Stimulated activated CD4-positive, alpha-beta T cell treated with anti-CD3 and anti-CD28 coated beads, Interleukin-2, amount 100 ng/mL, for 24 hours (primary cell): ENCODE measurements around the gene CHST10.

Experiments
- DNase-seq, 2 donors: peaks; one replicate each; pipeline ENCODE4 v3.0.0-alpha.2; 2020

CHST10 gene

GRCh38 chr2:100412881-100413321 lies 4.6 kb downstream of the CHST10 start:
- DNase-seq = no peak

DNA sequence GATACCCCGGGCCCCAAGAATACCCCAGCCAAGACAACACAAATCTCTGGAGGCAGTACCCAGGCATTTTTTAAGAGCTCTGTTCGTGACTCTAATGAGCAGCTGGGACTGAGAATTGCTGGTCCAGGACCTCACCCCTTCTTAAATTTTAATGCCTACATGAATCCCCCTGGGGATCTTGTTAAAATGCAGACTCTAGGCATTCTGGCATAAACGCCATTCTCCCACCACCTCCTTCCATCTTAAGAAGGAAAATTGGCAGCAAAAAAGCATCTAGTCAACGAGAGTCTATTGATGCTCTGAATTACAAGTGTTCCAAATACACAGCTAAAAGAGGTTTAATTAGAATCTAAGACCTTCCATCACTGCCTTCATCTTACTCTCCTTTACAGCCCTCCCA lies 5.0 kb downstream of the CHST10 start:
- no peak for DNase-seq

DNA sequence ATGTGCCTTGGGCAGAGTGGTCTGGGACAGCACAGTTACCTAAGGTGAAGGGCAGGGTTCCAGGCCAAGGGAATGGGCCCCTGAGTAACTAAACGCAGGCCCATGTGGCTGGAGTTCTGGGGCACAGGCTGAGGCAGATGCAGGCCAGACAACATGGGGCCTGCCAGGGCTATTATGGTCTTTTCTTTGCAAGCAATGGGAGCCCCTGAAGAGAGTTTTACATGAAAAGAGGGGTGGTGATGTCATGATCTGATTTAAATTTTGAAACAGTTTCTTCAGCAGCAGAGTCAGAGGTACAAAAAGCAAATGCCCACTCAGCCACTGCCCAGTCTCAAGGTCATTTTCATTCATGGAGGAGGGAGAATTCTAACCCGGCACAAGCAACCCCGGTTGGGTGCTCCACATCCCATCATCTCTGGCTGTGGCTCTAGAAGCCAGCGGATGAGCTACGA lies 5.6 kb downstream of the CHST10 start:
- DNase-seq = no peak

DNA sequence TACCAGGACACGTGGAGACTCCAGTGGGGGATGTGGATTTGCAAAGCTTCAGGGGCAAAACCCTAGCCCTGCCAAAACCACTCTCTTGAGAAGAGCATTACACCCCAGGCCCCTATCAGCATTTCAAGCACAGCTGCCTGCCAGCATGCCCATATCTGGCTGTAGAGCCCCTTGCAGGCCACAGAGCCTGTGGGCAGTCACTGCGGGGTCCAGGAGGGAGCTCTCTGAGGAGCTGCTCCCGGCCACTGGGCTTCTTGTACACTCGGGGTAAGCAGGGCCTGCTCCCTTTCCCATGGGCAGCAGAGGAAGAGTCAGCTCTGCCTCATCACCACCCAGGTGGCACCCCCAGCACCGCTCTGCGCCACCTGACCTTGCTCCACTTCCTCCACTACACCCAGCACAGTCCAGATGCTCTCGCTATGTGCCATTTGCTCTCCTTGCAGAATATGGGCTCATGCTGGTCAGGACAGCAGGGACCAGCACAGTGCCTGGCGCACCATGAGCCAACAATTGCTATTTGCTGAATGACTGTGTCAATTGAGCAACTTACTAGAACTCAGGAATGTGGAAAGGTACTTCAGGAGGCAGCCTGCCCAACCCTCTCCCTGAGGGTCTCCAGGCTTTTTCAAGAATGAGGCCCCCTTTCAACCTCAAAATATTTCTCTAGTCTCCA lies 7.4 kb downstream of the CHST10 start:
- no peak for DNase-seq

- no peak for DNase-seq
Measured at GRCh38 chr2:100409461-100409860, 8.0 kb downstream of the CHST10 start.

- DNase-seq = no peak
Measured at GRCh38 chr2:100408941-100409340, 8.5 kb downstream of the CHST10 start.

- DNase-seq = no peak
Measured at GRCh38 chr2:100408104-100408503, 9.4 kb downstream of the CHST10 start.

GRCh38 chr2:100407563-100407962 lies 9.9 kb downstream of the CHST10 start:
- no peak for DNase-seq

DNA sequence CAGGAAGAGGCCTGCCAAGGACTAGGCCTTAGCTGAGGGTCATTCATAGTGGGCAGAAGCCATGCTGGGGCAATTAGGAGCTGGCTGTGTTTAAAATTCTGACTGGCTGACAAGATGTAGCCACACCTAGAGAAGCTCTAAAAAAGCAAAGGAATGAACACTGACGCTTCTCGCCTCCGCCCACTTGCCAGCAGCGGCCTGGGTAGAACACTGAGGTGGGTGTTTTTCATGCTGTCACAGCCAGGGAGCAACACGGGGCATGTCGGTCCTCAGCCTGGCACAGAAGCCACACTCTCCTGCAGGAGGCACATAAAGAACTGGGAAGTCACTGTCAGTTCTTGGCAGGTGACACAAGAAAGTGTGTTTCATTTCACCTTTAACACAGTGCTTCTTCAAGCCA lies 10.4 kb downstream of the CHST10 start:
- no peak for DNase-seq

DNA sequence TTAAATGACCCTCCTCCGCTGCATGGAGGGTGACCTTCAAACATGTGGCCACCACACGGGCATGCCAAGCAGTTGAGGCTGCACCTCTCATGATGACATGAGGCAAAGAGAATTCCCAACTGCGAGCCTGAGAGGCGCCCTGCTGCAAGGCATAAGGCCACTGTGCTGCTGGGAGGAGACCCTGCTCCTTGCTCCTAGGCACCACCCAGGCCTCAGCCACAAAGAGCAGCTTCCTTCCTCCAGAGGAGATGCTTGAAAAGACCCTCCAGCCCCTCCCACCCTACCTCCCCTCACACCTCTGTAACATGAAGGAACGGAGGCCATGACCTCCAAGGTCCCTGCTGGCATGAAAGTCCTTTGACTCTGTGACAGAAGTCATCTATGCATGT lies 11.4 kb downstream of the CHST10 start:
- DNase-seq = no peak

DNA sequence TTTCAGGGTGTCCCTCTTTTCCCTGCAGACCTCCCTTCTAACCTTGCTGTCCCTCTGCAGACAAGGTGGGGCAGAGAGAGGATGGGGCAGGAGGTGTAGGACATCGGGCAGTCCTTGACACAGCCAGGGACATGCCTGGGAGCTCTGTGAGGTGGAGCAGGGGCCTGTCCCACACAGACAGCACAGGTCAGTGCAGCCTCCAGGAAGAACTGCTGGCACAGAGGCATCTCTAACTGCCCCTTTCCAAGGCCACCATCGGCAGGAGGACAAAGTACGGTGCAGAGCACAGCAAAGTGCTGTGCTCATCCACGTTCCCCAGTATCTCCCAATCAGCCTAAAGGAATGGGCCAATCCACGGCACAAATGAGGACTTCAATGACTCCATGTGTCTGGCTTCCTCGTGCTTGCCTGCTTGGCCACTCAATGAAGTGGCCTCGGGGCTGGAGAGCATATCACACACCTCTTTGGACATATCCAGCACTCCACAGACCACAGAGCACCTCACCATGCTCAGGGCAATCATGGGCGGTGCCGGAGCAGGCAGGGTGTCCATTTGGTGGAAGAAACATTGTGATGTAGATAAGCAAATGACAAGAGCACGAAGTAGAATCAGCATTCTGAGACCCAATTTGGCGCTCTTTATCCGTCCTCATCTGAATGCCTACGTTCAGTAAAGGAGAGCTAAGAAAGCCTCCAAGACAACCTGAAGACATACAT lies 11.9 kb downstream of the CHST10 start:
- no peak for DNase-seq

GRCh38 chr2:100404411-100404810 lies 13.1 kb downstream of the CHST10 start:
- no peak for DNase-seq

DNA sequence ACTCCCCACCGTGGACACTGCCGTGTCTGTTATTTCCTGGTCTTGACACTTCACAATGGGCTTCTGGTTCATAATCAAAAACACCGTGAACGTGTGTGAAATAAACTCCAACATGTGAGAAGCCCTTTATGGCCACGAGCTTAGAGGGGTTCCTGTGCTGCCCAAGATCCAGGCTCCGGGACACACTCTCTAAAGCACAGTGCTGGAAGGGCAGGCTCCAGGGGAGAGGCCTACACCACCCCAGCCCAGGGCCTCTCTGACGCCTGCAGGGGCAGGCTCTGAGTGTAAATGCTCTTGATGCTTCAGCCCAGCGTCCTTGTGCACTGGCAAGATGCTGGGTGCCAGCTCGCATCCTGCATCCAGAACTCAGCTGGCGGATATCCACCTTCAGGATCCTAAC lies 13.7 kb downstream of the CHST10 start:
- DNase-seq = no peak

- DNase-seq = no peak
Measured at GRCh38 chr2:100401268-100401667, 16.2 kb downstream of the CHST10 start.

GRCh38 chr2:100399714-100400113 lies 17.8 kb downstream of the CHST10 start:
- no peak for DNase-seq

- no peak for DNase-seq
Measured at GRCh38 chr2:100397976-100398375, 19.5 kb downstream of the CHST10 start.

DNA sequence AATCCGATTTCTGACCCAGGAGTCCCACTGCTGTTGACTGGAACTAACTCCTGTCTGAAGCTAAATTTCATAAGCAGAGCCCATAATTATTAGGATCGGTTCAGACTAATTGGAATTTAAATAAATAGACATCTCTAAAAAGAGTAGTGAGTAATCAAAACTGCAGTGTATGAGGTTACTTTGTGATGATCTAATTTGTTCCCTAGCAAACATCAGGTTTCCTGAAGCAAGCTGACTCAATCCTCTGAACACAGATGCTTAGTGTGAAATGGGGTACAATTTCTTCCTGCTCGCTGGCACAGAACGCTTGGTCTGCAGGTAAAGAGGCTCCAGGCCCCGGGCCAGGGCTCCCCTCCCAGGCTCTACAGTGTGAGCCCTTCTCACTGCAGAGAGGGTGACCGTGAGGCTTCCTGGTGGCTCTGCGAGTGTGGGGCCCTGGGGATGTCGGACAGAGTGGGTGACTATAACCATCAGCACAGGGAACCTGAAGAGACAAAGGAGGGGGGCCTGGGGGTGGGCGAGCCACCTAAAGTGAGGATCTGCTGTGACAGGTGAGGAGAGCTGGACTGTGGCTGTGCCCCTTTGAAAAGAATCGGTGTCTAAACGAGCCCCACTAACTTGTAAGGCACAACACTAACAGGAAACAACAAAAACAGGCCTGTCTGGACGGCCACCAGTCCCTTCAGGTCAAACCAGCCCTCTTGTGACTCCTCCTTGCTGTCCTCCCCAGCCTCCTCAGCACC lies 20.2 kb downstream of the CHST10 start:
- no peak for DNase-seq

DNA sequence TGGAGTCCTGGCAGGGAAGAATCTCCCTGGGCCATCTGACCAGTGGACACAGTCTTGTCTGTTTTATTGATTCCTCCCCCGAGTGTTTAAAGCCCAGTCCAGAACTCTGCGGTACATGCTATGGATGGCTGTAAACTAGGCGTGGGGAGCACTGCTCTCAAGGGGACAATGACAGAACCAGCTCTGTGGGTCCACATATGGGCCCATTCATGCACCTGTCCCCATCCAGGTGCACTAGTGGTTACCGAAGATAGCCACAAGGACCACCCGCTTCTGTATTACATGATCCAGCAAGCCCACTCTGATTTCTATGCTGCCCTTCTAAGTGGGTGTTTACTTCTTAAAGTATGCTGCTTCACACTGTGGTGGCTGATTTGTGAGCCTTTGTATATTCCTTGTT lies 21.0 kb downstream of the CHST10 start:
- no peak for DNase-seq

- DNase-seq = no peak
Measured at GRCh38 chr2:100395532-100396350, 21.7 kb downstream of the CHST10 start.

DNA sequence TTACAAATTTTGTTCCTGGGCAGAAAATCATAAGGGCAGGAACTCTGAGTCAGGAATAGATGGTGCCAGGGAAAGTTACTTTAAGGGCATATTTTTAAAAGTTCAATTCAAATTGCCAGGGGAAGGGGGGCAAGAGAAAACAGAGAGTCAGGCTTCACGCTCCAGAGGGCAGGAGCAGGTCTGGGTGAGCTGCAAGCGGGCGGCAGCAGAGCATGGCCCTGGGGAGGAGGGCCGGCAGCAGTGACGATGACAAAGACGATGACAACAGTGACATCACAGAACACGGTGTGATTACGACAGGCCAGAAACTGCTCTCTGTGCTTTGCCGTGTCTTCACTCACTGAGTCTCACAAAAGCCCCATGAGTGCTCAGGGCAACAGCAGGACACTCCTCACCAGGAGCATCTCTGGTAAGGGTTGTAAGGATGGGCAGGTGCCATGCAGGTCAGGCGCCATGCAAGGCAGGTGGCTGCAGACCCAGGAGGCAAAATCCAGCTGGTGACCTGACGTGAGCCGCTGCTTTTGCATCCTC lies 23.3 kb downstream of the CHST10 start:
- DNase-seq = no peak

GRCh38 chr2:100393362-100393761 lies 24.1 kb downstream of the CHST10 start:
- no peak for DNase-seq

GRCh38 chr2:100392715-100393114 lies 24.8 kb downstream of the CHST10 start:
- DNase-seq = no peak
